ENCODE data around the gene PHYHD1.

- no peak for TF ChIP-seq CTCF (IDR thresholded peaks at IDR 0.05)
- no peak for TF ChIP-seq EZH2 (IDR thresholded peaks at IDR 0.05; ENCODE audit: borderline replicate concordance, insufficient read depth, low read depth, low read length, poor library complexity, severe bottlenecking)
These were observed 37.8 kb upstream of the PHYHD1 start for GRCh38 chr9:128882677-128883603.

All from B cell (primary cell).